SK-N-MC (cell line): Measurements from ENCODE around the gene RNF126.
"Not testable (repeated sequence)": the region's sequence is repeated elsewhere in the genome, so short reads cannot be mapped to it uniquely, and the experiment has no call there.

Source experiments
- DNase-seq: peaks from one replicate; pipeline ENCODE4 v3.0.0-alpha.2; 2011; ENCODE audit warnings: low read depth, low spot score
- H3K27ac ChIP-seq: fragments of 200-600 bp; sonication (generic); 2 replicates; pipeline ENCODE4 v1.5.1; 2016; ENCODE audit warnings: mixed run types
- H3K36me3 ChIP-seq: fragments of 200-600 bp; sonication (generic); 2 replicates; pipeline ENCODE4 v1.6.1; 2017; ENCODE audit warnings: antibody characterized with exemption, low read length, mixed read lengths; ENCODE audit not compliant: insufficient read depth
- H3K4me3 ChIP-seq: fragments of 200-600 bp; sonication (generic); 2 replicates; pipeline ENCODE4 v1.5.1; 2016
- H3K9ac ChIP-seq: fragments of 200-600 bp; sonication (generic); 2 replicates; pipeline ENCODE4 v1.8.0; 2017; ENCODE audit warnings: mixed run types, mixed read lengths; ENCODE audit not compliant: insufficient read length
- H3K9me3 ChIP-seq: fragments of 200-600 bp; sonication (generic); 2 replicates; pipeline ENCODE4 v1.6.1; 2017; ENCODE audit warnings: low read depth, mild to moderate bottlenecking, antibody characterized with exemption, low read length, moderate library complexity, mixed read lengths
- EZH2 ChIP-seq: fragments of 200-600 bp; sonication (generic); IDR thresholded peaks from one replicate; pipeline ENCODE4 v1.6.1; 2017; ENCODE audit warnings: antibody characterized with exemption
- FOXP2 ChIP-seq: optimal IDR thresholded peaks from 2 replicates; pipeline ENCODE3; 2011; ENCODE audit warnings: mild to moderate bottlenecking, moderate library complexity; ENCODE audit not compliant: insufficient read depth; ENCODE audit errors: extremely low read length, control extremely low read depth
- POLR2AphosphoS5 ChIP-seq: IDR thresholded peaks from 2 replicates; pipeline ENCODE4 v1.6.1; 2012; ENCODE audit warnings: mild to moderate bottlenecking, low read depth, low read length, borderline replicate concordance

The RNF126 gene

DNA sequence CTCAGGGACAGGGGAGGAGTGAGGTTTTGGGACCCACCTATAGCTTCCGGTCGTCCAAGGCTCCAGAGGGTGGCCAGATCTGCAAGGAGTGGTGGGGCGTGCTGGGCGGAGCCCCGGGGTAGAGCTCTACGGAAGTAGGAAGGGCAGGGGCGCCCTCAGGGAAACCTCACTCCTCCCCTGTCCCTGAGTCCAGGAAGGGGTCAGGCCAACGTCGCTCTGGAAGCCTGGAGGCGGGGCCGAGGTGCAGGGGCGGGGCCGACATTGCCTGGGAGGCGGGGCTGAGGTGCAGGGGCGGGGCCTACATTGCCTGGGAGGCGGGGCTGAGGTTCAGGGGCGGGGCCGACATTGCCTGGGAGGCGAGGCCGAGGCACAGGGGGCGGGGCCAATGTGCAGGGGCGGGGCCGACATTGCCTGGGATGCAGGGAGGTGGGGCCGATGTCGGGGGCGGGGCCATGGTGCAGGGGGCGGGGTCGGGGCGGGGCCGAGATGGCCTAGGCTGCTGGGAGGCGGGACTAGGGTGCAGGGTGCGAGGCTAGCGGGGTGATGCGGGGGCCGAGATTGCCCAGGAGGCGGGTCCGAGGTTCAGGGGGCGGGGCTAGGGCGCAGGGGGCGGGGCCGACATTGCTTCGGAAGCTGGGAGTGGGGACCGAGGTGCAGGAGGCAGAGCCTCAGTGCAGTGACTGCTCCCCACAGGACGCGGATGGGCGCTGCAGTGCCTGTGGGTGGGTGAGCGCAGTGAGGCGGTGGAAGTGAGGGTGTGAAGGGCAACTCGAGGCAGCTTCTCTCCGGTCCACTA lies 40.8 kb upstream of the RNF126 start:
- Histone ChIP-seq H3K9ac (no peak overlapping the region), H3K36me3 (no peaks in the 10 kb centered on the region), H3K4me3 (no peak overlapping the region), H3K27ac (no peak overlapping the region), H3K9me3 (no peaks in the 10 kb centered on the region)
- DNase-seq, result no peak
- no peak for TF ChIP-seq FOXP2
- no peak for TF ChIP-seq POLR2AphosphoS5
- no peak for TF ChIP-seq EZH2

DNA sequence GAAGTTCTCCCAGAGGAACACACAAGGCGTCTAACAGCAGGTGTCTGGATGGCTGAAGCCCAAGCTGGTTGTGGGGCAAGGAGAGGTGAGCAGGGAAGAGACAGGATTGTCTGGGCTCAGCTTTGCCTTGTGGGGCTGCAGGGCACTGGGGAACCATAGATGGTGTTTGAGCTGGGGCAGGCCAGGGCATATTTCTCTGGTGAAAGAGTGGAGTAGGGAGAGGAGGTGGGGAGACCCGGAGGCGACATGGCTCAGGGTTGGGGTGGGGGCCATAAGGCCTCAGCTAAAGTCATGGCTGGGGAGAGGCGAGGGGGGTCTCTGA lies 40.3 kb upstream of the RNF126 start:
- no peak overlapping the region for H3K27ac ChIP-seq
- no peak overlapping the region for H3K9ac ChIP-seq
- DNase-seq, result no peak
- H3K9me3 ChIP-seq, result no peaks in the 10 kb centered on the region
- no peak overlapping the region for H3K4me3 ChIP-seq
- TF ChIP-seq POLR2AphosphoS5 (no peak), FOXP2 (no peak), EZH2 (no peak)
- no peaks in the 10 kb centered on the region for H3K36me3 ChIP-seq

- not testable (repeated sequence) for H3K4me3 ChIP-seq, H3K27ac ChIP-seq, H3K9ac ChIP-seq, H3K36me3 ChIP-seq, DNase-seq, H3K9me3 ChIP-seq
These were observed 39.8 kb upstream of the RNF126 start for GRCh38 chr19:702847-703246.

DNA sequence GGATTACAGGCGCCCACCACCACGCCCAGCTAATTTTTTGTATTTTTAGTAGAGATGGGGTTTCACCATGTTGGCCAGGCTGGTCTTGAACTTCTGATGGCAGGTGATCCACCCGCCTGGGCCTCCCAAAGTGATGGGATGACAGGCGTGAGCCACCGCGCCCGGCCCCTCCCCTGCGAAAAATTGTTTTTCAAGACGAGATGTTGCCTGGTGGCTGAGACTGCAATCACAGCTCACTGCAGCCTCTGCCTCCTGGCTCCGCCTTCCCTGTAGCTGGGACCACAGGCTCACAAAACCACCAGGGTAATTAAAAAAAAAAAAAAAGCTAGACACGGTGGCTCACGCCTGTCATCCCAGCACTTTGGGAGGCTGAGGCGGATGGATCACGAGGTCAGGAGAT lies 36.9 kb upstream of the RNF126 start:
- H3K36me3 ChIP-seq, H3K9me3 ChIP-seq, H3K27ac ChIP-seq, H3K4me3 ChIP-seq, H3K9ac ChIP-seq, DNase-seq: not testable (repeated sequence)

DNA sequence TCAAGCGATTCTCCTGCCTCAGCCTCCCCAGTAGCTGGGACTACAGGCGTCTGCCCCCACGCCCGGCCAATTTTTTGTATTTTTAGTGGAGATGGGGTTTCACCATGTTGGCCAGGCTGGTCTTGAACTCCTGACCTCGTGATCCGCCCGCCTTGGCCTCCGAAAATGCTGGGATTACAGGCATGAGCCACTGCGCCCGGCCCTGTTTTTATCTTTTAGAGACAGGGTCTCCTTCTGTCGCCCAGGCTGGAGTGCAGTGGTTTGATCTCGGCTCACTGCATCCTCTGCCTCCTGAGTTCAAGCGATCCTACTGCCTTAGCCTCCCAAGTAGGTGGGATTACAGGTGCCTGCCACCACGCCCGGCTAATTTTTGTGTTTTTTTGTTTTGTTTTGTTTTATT lies 35.5 kb upstream of the RNF126 start:
- not testable (repeated sequence) for H3K4me3 ChIP-seq, H3K27ac ChIP-seq, H3K9ac ChIP-seq, H3K9me3 ChIP-seq, H3K36me3 ChIP-seq, DNase-seq

- no peaks in the 10 kb centered on the region for H3K36me3 ChIP-seq
- H3K4me3 ChIP-seq, result no peak within 1 kb of the TSS
- DNase-seq, result no peak
- TF ChIP-seq POLR2AphosphoS5, result no peak
- no peak for TF ChIP-seq EZH2
- no peak for TF ChIP-seq FOXP2
- H3K27ac ChIP-seq, result no peak within 1 kb of the TSS
- H3K9ac ChIP-seq, result no peak within 1 kb of the TSS
- H3K9me3 ChIP-seq, result no peaks in the 10 kb centered on the region
These were observed 32.4 kb upstream of the RNF126 start, which contains the start of gene PRSS57 for GRCh38 chr19:695352-695949. PRSS57 (minus strand) TSS chr19:695452; CDS start chr19:695430, 22 bp downstream.

DNA sequence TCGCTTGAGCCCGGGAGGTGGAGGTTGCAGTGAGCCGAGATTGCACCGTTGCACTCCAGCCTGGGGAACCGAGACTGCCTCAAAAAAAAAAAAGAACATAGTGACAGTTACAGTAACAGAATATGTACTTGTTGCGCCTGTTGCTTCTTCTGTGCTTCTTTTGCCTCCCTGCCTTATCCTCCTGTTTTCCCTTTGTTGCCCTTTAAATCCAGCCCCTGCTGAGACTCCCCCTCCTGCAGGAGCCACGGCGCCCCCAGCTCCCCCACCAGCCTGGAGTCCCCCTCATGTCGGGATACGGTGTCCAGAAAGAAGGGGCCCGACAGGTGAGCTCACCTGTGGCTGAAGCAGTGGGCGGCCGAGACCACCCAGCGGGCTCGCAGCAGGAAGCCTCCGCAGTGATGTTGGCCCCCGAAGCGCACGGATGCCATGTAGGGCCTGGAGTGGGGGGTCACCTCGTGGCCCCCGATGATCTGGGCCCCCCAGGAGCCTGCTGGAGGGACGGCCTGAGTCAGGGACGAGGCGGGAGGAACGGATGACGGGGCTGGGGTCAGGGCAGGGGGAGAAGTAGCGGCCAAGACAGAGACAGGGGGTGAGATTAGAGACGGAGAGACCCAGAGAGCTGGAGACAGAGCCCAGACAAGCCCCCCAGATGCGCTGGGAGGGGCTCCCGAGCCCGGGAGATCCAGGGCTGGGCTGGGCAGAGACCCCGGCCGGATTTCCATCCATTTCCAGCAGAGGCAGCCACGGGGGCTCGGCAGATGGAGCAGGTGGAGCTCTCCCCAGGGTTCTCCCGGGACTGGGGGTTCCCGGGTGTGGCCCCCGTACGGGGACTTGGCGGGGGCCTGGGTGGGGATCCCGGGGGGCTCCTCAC lies 31.7 kb upstream of the RNF126 start:
- no peaks in the 10 kb centered on the region for H3K36me3 ChIP-seq
- H3K4me3 ChIP-seq, result no peak overlapping the region
- no peaks in the 10 kb centered on the region for H3K9me3 ChIP-seq
- DNase-seq, result no peak
- TF ChIP-seq EZH2, result no peak
- TF ChIP-seq POLR2AphosphoS5, result no peak
- H3K27ac ChIP-seq, result no peak overlapping the region
- H3K9ac ChIP-seq, result no peak overlapping the region

DNA sequence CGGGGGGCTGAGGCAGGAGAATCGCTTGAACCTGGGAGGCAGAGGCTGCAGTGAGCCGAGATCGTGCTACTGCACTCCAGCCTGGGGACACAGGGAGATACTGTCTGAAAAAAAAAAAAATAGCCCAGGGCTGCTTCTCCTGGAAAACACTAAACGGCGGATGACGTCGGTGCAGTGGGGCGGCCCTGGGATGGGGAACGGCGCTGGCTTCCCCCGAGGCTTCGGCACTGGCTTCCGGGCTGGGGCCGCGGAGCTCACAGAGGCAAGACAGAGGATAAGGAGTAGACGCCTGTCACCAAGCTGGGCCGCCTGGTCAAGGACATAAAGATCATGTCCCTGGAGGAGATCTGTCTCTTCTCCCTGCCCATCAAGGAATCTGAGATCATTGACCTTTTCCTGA lies 27.2 kb upstream of the RNF126 start:
- Histone ChIP-seq H3K4me3 (no peak overlapping the region), H3K27ac (no peak overlapping the region), H3K9ac (no peak overlapping the region), H3K9me3 (no peaks in the 10 kb centered on the region), H3K36me3 (no peaks in the 10 kb centered on the region)
- TF ChIP-seq POLR2AphosphoS5 (no peak), EZH2 (no peak), FOXP2 (no peak)
- no peak for DNase-seq

DNA sequence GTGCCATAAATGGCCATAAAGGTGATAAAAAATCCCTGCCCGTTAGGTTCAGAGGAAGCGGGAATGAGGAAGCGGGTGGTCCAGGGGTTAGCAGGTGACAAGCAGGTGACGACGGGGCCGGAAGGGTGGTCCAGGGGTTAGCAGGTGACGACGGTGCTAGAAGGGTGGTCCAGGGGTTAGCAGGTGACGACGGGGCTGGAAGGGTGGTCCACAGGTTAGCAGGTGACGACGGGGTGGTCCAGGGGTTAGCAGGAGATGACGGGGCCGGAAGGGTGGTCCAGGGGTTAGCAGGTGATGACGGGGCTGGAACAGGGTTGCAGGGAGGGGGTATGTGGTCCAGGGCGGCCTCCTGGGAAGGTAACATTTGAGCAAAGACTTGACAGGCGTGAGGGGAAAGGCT lies 26.0 kb upstream of the RNF126 start:
- Histone ChIP-seq H3K4me3 (no peak overlapping the region), H3K36me3 (no peaks in the 10 kb centered on the region), H3K9ac (no peak overlapping the region), H3K9me3 (no peaks in the 10 kb centered on the region), H3K27ac (no peak overlapping the region)
- TF ChIP-seq POLR2AphosphoS5 (no peak), FOXP2 (no peak), EZH2 (no peak)
- DNase-seq, result no peak
